HepG2 (cell line): Measurements from ENCODE around the gene GCG. TPM values are rescaled to one million over a fixed set of nuclear protein-coding genes. Genes with fewer than 3 reads are reported as not detected.

ENCODE experiments used
- BHLHE40 ChIP-seq: IDR thresholded peaks from 2 replicates; pipeline ENCODE4 v1.6.1; 2011; ENCODE audit warnings: low read length, improper control_type of control experiment
- FOXA1 ChIP-seq, 2 experiments: fragments of 450-650 bp in 1 of 2; sonication (generic) in 1 of 2; formaldehyde crosslinking in 1 of 2; IDR thresholded peaks; 2 replicates each; pipeline versions ENCODE4 v1.4.0 to v1.6.1; 2016 to 2020; ENCODE audit warnings: missing genetic modification reagents in 1 of 2
- HNRNPLL ChIP-seq: fragments of 200-400 bp; formaldehyde crosslinking; IDR thresholded peaks from 2 replicates; pipeline ENCODE4 v1.6.1; 2017; ENCODE audit warnings: mild to moderate bottlenecking, low read depth, low read length; ENCODE audit not compliant: poor library complexity, severe bottlenecking
- NCOA2 ChIP-seq: sonication (generic); formaldehyde crosslinking; IDR thresholded peaks from 2 replicates; pipeline ENCODE4 v1.8.0; 2022; ENCODE audit warnings: inconsistent platforms
- SNAI1 ChIP-seq: sonication (generic); formaldehyde crosslinking; IDR thresholded peaks from 2 replicates; pipeline ENCODE4 v1.5.0; 2020; ENCODE audit warnings: mild to moderate bottlenecking, missing genetic modification reagents, borderline replicate concordance
- ZNF792 ChIP-seq: IDR thresholded peaks from 2 replicates; pipeline ENCODE4 v1.6.1; 2016
- polyA plus RNA-seq, 8 experiments: library from polyadenylated mRNA; depleted of rRNA in 3 of 8; stranded (reverse) in 7 of 8; unstranded in 1 of 8; fragments of >200 nt; fragmentation: Illumina TruSeq in 4 of 8; extraction: Trizol in 4 of 8; gene quantifications; 2 replicates each; pipeline versions ENCODE4 v1.2.1 to v1.2.3, GENCODE V29; 2011 to 2016; ENCODE audit warnings: low read depth in 4 of 8, missing spikeins in 1 of 8, mixed read lengths in 1 of 8; ENCODE audit not compliant: insufficient read depth in 1 of 8
- total RNA-seq, 5 experiments: library from RNA; depleted of rRNA; stranded (reverse); fragments of >200 nt; fragmentation: Illumina TruSeq; extraction: Trizol; gene quantifications; 2 replicates each; pipeline ENCODE4 v1.2.3, GENCODE V29; 2016; ENCODE audit warnings: low read depth in 1 of 5
- TF ChIP-seq, protein P1 (sequence below): sonication (generic); formaldehyde crosslinking; IDR thresholded peaks from 2 replicates; pipeline ENCODE4 v1.4.0; 2020; ENCODE audit warnings: missing genetic modification reagents, borderline replicate concordance
- TF ChIP-seq, protein P2 (sequence below): sonication (generic); formaldehyde crosslinking; IDR thresholded peaks from 2 replicates; pipeline ENCODE4 v1.4.0; 2020; ENCODE audit warnings: missing genetic modification reagents
- TF ChIP-seq, protein P3 (sequence below): sonication (generic); formaldehyde crosslinking; IDR thresholded peaks from 2 replicates; pipeline ENCODE4 v1.5.1; 2020; ENCODE audit warnings: missing genetic modification reagents, mild to moderate bottlenecking, borderline replicate concordance
- TF ChIP-seq, protein P4 (sequence below): sonication (generic); formaldehyde crosslinking; IDR thresholded peaks from 2 replicates; pipeline ENCODE4 v1.4.0; 2020; ENCODE audit warnings: mild to moderate bottlenecking, missing genetic modification reagents, borderline replicate concordance
- TF ChIP-seq, protein P5 (sequence below): sonication (generic); formaldehyde crosslinking; IDR thresholded peaks from 2 replicates; pipeline ENCODE4; 2020; ENCODE audit warnings: missing genetic modification reagents, mild to moderate bottlenecking, borderline replicate concordance
- TF ChIP-seq, protein P6 (sequence below): sonication (generic); formaldehyde crosslinking; IDR thresholded peaks from 2 replicates; pipeline ENCODE4 v1.4.0; 2020; ENCODE audit warnings: missing genetic modification reagents

Gene GCG
- total and polyA plus RNA-seq, 2 of the 13 experiments (the other 11 are each of a cell fraction or from before 2014, with no cell fraction given): not detected

DNA sequence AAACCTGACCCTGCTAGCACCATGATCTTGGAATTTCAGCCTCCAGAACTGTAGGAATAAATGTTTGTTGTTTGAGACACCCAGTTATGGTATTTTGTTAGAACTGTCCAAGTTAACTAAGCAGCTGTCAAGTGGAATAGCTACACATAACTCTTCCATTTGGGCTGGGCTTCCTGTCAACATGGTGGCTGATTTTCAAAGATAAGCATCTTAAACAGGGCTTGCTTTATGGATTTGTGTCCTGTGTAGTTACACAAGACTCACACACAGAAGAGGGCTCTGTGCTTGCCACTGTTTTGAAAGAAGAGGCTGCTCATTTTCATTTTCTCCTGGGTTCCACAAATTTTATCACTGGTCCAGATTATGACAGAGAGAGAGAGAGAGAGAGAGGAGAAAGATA is 35.7 kb downstream of the GCG start (continued):
- TF ChIP-seq, protein P1, sequence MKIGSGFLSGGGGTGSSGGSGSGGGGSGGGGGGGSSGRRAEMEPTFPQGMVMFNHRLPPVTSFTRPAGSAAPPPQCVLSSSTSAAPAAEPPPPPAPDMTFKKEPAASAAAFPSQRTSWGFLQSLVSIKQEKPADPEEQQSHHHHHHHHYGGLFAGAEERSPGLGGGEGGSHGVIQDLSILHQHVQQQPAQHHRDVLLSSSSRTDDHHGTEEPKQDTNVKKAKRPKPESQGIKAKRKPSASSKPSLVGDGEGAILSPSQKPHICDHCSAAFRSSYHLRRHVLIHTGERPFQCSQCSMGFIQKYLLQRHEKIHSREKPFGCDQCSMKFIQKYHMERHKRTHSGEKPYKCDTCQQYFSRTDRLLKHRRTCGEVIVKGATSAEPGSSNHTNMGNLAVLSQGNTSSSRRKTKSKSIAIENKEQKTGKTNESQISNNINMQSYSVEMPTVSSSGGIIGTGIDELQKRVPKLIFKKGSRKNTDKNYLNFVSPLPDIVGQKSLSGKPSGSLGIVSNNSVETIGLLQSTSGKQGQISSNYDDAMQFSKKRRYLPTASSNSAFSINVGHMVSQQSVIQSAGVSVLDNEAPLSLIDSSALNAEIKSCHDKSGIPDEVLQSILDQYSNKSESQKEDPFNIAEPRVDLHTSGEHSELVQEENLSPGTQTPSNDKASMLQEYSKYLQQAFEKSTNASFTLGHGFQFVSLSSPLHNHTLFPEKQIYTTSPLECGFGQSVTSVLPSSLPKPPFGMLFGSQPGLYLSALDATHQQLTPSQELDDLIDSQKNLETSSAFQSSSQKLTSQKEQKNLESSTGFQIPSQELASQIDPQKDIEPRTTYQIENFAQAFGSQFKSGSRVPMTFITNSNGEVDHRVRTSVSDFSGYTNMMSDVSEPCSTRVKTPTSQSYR: no peak
- TF ChIP-seq, protein P2, sequence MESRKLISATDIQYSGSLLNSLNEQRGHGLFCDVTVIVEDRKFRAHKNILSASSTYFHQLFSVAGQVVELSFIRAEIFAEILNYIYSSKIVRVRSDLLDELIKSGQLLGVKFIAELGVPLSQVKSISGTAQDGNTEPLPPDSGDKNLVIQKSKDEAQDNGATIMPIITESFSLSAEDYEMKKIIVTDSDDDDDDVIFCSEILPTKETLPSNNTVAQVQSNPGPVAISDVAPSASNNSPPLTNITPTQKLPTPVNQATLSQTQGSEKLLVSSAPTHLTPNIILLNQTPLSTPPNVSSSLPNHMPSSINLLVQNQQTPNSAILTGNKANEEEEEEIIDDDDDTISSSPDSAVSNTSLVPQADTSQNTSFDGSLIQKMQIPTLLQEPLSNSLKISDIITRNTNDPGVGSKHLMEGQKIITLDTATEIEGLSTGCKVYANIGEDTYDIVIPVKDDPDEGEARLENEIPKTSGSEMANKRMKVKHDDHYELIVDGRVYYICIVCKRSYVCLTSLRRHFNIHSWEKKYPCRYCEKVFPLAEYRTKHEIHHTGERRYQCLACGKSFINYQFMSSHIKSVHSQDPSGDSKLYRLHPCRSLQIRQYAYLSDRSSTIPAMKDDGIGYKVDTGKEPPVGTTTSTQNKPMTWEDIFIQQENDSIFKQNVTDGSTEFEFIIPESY (CRISPR knock-in tag): no peak
- TF ChIP-seq, protein P3, sequence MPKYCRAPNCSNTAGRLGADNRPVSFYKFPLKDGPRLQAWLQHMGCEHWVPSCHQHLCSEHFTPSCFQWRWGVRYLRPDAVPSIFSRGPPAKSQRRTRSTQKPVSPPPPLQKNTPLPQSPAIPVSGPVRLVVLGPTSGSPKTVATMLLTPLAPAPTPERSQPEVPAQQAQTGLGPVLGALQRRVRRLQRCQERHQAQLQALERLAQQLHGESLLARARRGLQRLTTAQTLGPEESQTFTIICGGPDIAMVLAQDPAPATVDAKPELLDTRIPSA: no peak
- TF ChIP-seq, protein P4, sequence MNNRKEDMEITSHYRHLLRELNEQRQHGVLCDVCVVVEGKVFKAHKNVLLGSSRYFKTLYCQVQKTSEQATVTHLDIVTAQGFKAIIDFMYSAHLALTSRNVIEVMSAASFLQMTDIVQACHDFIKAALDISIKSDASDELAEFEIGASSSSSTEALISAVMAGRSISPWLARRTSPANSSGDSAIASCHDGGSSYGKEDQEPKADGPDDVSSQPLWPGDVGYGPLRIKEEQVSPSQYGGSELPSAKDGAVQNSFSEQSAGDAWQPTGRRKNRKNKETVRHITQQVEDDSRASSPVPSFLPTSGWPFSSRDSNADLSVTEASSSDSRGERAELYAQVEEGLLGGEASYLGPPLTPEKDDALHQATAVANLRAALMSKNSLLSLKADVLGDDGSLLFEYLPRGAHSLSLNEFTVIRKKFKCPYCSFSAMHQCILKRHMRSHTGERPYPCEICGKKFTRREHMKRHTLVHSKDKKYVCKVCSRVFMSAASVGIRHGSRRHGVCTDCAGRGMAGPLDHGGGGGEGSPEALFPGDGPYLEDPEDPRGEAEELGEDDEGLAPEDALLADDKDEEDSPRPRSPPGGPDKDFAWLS (CRISPR knock-in tag): no peak
- no peak for TF ChIP-seq BHLHE40
- TF ChIP-seq FOXA1 (IDR thresholded peaks at IDR 0.05): no peak
- peak; percentile 69 for TF ChIP-seq FOXA1 (CRISPR knock-in tag; IDR thresholded peaks at IDR 0.05)
- TF ChIP-seq, protein P5, sequence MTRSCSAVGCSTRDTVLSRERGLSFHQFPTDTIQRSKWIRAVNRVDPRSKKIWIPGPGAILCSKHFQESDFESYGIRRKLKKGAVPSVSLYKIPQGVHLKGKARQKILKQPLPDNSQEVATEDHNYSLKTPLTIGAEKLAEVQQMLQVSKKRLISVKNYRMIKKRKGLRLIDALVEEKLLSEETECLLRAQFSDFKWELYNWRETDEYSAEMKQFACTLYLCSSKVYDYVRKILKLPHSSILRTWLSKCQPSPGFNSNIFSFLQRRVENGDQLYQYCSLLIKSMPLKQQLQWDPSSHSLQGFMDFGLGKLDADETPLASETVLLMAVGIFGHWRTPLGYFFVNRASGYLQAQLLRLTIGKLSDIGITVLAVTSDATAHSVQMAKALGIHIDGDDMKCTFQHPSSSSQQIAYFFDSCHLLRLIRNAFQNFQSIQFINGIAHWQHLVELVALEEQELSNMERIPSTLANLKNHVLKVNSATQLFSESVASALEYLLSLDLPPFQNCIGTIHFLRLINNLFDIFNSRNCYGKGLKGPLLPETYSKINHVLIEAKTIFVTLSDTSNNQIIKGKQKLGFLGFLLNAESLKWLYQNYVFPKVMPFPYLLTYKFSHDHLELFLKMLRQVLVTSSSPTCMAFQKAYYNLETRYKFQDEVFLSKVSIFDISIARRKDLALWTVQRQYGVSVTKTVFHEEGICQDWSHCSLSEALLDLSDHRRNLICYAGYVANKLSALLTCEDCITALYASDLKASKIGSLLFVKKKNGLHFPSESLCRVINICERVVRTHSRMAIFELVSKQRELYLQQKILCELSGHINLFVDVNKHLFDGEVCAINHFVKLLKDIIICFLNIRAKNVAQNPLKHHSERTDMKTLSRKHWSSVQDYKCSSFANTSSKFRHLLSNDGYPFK: no peak
- no peak for TF ChIP-seq HNRNPLL
- TF ChIP-seq, protein P6, sequence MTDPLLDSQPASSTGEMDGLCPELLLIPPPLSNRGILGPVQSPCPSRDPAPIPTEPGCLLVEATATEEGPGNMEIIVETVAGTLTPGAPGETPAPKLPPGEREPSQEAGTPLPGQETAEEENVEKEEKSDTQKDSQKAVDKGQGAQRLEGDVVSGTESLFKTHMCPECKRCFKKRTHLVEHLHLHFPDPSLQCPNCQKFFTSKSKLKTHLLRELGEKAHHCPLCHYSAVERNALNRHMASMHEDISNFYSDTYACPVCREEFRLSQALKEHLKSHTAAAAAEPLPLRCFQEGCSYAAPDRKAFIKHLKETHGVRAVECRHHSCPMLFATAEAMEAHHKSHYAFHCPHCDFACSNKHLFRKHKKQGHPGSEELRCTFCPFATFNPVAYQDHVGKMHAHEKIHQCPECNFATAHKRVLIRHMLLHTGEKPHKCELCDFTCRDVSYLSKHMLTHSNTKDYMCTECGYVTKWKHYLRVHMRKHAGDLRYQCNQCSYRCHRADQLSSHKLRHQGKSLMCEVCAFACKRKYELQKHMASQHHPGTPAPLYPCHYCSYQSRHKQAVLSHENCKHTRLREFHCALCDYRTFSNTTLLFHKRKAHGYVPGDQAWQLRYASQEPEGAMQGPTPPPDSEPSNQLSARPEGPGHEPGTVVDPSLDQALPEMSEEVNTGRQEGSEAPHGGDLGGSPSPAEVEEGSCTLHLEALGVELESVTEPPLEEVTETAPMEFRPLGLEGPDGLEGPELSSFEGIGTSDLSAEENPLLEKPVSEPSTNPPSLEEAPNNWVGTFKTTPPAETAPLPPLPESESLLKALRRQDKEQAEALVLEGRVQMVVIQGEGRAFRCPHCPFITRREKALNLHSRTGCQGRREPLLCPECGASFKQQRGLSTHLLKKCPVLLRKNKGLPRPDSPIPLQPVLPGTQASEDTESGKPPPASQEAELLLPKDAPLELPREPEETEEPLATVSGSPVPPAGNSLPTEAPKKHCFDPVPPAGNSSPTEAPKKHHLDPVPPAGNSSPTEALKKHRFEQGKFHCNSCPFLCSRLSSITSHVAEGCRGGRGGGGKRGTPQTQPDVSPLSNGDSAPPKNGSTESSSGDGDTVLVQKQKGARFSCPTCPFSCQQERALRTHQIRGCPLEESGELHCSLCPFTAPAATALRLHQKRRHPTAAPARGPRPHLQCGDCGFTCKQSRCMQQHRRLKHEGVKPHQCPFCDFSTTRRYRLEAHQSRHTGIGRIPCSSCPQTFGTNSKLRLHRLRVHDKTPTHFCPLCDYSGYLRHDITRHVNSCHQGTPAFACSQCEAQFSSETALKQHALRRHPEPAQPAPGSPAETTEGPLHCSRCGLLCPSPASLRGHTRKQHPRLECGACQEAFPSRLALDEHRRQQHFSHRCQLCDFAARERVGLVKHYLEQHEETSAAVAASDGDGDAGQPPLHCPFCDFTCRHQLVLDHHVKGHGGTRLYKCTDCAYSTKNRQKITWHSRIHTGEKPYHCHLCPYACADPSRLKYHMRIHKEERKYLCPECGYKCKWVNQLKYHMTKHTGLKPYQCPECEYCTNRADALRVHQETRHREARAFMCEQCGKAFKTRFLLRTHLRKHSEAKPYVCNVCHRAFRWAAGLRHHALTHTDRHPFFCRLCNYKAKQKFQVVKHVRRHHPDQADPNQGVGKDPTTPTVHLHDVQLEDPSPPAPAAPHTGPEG: no peak
- peak; percentile 93; the same call in 1 of the 2 replicates for TF ChIP-seq ZNF792 (CRISPR knock-in tag)
- TF ChIP-seq NCOA2: peak; percentile 63
- no peak for TF ChIP-seq SNAI1
